Activated CD4-positive, alpha-beta T cell treated with anti-CD3 and anti-CD28 coated beads, Interleukin-2, amount 50 U/mL, for 48 hours (primary cell): ENCODE data around the gene DERL2.
A peak's percentile ranks its signal among the peaks of the same experiment; 100 is the strongest.

Experiments
- DNase-seq, 2 experiments: peaks; one replicate each; pipeline ENCODE4 v3.0.0-alpha.2; 2020

DERL2 gene

DNA sequence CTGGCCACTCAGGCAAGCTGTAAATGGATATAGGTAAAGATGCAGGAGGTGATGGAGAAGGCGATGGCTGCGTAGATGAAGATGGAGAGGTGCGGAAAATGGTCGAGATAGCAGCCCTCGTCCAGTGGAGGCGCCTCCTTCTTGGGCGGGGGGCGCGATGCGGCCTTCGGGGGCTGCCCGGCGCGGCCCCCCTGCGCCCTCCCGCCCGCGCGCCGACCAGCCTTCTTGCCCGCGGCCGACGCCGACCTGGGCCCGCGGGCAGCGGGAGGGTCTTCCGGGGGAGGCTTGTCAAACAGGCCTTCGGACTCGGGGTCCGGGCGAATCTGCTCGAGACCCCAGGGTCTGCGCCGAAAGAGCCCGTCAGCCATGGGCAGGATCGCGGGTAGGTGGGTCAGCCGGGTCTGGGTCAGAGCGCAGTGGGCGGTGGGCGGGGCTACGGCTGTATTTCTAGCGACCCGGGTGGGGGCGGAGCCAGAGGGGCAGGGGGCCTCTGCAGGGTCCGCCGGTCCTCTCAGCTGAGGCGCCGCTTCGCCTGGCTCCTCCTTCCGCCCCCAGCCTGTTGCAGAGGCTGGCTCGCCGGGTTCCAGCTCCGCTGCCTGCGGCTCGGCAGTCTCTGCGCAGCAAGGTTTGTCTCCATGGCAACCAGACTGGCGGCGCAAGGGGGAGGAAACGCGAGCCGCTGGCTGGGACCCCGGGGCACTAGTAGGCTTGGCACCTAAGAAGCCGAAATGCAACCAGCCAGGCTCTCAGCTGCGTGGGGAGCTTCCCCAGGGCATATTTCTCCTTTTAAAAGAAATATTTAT lies 14.8 kb upstream of the DERL2 start:
- peak; percentile 67 to 73 for DNase-seq

DNA sequence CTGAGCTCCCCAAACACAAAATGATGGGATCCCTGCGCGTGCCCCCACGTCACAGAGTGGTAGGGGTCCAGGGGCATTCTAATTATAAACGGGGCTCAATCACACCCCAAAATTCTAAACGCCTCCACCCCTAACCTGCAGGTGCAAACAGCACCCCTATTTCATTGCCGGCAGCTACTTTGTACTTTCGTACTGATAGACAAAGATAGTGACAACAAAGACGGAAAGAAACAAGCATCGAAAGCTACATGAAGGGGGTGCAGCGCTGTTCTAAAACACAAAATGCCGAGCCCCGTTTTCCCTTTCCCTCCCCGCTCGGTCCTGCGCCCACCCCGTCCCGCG lies 14.2 kb upstream of the DERL2 start:
- no peak for DNase-seq

DNA sequence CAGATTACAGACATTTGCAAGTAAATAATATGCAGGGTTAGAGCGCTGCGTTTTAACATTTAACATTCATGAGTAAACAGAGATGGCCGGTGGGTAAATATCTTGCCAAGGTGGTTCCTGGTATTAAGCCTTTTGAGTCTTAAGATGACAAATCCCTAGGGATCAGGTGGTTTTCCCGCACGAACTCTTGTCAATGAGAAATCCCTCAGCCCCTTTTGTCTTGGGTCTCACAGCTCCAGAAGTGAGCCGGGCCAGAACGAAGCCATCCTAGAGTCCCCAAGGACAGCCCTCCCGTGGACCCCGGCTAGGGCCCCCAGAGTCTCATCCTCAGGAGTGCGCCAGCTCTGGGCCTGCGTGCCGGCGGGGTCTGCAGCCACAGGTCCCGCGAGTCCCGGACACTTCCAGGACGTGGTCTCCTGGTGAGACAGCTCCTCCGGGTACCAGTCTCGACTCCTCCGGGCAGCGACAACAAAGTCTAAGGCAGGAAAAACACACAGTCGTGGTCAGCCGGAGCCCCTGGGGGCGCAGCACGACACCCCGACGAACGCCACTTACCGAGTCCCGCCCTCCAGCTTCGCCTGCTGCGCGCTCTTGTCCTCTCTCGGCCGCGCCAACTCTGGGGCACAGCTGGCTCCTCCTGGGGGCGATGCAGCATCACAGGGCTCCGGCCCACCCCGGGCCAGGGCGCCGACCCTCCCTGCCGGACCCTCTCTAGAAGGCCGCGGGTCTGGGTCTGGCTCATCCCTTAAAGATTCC lies 13.7 kb upstream of the DERL2 start:
- DNase-seq = peak in 1 of 2 experiments; percentile 20

DNA sequence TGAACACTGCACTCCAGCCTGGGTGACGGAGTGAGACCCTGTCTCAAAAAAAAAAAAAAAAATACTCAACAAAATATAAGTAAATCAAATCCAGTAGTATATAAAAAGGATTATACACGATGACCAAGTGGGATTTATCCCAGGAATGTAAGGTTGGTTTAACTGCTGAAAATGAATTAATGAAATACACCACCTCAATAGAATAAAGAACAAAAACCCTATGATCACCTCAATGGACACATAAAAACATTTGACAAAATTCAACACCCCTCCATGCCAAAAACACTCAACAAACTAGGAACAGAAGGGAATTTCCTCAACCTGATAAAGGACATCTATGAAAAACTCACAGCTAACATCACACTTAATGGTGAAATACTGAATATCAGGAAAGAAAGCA lies 7.0 kb upstream of the DERL2 start:
- no peak for DNase-seq

DNA sequence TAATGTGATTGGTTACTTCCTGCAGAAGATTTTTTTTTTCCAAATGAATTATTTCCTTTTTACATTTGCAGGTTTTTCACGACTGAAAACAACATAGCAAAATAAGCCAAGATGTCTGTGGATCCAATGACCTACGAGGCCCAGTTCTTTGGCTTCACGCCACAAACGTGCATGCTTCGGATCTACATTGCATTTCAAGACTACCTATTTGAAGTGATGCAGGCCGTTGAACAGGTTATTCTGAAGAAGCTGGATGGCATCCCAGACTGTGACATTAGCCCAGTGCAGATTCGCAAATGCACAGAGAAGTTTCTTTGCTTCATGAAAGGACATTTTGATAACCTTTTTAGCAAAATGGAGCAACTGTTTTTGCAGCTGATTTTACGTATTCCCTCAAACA lies 2.8 kb upstream of the DERL2 start:
- no peak for DNase-seq

DNA sequence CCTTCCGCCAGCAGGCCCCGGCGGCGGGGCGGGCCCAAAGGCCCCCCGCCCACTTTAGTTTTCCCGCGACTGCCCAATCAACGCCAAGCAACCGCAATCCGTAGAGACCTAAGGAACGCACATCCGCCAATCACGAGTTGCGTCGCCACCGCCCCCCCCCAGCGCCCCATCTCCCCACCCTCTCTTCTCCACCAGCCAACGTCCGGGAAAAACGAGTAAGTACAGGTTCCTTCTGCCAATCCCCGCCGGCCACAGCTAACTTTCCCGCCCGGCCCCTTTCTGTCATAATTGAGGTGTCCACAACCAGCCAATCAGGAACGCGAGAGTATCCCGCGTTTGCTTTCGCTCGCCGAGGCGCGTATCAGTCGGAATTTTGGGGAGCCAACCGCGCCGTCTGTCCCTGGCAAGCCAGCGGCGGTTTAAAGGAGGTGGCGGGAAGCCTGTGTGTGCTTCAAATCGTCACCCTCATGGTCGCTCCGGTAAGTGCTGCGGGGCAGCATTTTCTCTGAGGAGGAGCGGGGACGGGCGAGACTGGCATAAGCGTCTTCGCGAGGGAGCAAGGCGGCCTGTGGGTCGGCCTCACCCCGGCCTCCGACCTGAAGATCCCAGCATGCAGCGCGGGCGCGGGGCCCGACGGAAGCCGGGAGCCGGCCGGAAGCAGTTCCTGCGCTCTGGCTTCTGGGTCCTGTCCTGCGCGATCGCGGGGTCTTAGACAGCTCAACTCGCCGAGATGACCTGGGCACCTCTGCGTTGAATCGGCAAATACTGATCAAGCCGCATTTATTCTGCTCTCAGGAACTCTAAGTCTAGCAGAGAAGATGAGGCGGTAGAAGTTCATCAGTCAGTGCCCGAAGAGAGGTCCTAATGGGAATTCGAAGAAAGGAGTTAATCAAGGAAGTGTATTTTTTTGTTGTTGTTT lies 487 bp upstream of the DERL2 start, which contains the start of gene MIS12:
MIS12 (plus strand) TSS at position 361 of the 919 bp plus-strand sequence. CDS start 2,297 bp downstream, outside the sequence.
- DNase-seq = peak; percentile 97 to 98

DNA sequence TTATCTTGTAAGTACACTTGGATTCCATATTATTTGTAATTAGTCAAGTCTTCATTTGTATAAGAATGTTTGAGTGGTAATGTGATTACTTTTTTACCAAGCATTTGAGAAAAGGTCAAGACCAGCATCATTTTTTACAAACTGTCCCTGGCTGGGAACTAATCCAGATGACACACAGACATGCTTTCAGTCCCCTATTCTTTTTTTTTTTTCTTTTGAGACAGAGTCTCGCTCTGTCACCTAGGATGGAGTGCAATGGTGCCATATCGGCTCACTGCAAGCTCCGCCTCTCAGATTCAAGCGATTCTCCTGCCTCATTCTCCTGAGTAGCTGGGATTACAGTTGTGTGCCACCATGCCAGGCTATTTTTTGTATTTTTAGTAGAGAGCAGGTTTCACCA lies 4.5 kb downstream of the DERL2 start:
- no peak for DNase-seq

DNA sequence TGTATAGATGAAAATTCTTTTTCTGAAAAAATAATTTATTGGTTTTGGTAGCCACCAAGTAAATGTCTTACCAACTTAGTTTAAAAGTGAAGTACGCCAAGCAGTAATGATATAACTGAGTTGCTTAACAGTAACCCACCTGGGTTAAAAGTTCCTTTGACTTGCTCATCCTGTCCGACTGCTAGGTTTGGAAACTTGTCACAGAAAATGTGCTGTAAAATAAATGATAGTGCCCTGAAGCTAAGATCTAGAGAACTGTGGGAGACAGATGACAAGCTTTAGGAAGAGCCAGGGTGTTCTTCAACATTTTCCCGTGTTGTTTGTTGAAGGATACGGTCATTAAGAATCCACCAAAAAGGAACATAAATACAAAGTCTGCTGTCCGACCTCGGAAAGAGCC lies 5.0 kb downstream of the DERL2 start:
- DNase-seq = no peak

DNA sequence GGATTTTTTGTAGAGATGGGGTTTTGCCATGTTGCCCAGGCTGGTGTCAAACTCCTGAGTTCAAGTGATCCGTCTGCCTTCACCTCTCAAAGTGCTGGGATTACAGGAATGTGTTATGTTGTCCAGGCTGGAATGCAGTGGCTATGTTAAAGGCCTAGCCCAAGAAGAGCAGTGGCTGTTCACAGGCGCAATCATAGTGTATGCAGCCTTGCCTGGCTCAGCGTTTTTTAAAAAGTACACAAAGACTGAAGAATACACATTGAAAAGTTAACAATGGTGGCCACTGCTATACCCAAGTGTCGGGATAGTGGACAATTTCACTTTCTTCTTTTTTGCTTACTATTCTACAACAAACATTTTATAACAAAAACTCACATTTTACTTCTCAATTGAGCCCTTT lies 7.0 kb downstream of the DERL2 start:
- no peak for DNase-seq

DNA sequence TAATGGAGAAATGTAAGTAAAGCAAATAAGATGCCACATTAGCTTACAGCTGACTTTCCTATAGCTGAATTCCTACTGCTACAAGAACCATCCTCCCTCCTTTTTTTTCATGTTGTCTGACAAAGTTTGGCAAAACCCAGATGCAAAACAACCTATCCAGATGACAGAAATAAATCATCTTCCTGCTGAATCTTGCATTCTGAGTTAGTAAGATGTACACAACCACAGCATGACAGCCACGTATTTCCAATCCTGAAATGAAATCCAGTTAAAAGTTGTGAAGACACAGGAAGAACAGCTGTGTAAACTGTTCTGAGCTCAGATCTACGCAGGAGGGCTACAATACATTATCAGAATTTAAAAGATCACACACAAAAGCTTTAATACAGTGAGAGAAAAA lies 12.1 kb downstream of the DERL2 start:
- DNase-seq = no peak

DNA sequence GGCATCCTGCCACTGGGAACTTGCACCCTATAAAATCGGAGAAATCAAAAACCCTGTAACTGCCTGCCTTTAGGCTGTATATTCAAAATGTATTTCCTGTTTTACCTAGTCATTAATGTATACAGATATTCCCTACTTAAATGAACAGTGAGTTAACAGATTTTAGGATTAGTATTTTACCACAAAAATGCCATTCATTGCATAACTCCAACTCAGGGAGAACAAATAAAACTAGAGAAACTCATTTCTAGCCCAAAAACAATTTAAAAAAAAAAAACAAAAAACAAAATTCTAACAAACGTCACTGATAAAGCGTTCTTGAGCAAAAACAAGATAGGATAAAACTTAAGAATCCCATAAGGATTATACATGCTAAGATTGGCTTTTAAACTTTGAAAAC lies 13.5 kb downstream of the DERL2 start:
- no peak for DNase-seq

DNA sequence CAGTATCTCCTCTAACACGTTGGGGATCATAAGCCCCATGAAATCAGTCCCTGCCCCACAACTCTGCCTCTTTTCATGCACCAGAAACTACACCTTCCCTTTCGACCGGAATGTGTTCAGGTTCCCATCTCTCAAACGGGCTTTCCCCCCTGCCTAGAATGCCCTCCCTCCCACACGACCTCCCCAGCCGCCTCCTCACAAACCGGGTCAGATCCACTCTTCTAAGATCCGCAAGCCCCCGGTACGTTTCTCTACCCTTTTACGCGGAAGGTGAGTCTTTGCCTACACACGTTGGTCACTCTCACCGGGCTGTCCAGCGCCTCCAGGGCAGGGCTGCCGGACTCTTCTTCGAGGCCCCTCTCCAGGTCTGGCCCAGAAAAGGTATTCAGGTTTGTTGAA lies 17.9 kb downstream of the DERL2 start:
- DNase-seq = peak in 1 of 2 experiments; percentile 33

DNA sequence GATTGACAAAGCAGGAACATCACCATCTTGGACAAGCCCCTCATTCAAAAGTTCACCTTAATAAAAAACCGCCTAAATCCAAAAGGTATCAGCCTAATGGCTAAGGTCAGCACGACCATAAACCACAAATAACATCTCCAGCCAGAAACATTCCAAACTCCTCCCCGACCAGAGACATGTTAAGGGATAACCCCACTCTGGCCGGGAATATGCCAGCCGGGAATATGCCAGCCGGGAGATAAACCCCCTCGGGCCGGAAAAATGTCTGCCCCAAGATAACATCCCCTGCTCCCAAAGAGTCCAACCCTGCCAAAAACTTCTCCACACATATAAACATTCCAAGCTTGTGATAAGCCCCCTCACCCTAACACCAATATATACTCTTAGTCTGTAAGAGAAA lies 18.6 kb downstream of the DERL2 start:
- no peak for DNase-seq

DNA sequence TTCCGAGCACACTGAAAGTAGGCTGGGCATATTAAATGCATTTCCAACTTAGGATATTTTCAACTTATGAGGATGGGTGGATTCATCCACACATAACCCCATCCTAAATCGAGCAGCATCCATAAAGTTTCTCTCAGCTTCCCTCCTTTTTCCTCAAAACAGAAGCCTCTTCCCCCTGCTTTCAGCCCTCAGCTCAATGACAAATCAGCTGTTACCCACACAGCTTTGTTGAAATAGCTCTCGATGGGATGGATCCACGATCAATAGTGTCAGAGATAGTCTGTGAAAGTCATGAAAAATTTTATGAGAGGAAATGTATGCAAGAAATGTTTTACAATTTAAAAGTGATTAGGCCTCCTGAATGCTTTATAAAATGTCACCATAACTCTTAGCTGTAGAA lies 19.7 kb downstream of the DERL2 start:
- DNase-seq = no peak

DNA sequence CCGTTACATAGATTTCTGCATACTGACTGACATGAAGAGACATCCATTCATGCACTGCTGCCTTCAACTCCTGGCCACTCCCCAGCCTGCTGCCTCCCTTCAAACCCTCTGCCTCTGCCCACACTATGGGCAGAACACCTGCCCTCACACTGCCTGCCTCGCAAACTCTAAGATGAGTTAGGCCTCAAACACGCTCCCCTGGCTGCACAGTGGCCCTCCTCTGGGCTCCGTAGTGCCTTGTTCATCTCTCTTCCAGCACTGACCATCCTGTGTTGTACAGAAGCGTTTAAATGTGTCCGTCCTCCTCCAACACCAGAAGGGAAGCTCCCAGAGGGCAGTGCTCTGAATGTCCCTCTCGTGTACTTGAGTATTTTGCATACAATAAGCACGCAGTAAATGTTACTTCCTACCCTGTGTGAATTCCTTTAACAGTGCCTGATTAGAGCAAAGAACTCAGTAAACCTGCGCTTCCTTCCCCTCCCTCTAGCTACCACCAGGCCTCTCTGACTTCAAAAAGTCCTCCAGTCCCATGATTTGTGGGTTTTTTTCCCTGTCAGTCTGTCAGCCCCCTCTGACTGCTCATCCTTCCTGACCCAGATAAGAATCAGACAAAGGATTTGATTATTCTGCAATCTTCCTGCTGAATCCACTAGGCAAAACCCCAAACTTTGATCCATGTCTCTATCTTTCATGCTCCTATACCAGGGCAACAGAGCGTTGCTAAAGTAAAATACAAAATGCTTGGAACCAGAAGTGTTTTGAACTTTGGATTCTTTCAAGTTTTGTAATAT lies 21.1 kb downstream of the DERL2 start:
- no peak for DNase-seq

DNA sequence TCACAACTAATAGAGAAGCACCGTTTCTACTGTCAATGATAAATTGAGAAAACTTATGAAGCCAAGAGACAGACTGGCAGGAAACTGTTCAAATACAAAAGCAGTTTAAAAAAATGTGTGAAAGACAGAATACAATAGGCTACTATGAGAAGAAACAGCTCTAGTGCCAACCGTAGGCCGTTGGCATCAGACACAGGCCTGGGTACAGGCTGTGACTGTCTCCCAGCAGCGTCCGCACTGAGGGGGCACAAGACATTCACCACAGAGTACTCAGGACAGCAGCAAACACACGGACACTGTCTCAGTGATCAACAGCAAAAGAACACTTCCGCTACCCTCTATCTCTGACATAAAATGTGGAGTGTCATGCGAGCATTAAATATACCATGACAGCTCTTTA lies 39.2 kb downstream of the DERL2 start:
- DNase-seq = no peak

DNA sequence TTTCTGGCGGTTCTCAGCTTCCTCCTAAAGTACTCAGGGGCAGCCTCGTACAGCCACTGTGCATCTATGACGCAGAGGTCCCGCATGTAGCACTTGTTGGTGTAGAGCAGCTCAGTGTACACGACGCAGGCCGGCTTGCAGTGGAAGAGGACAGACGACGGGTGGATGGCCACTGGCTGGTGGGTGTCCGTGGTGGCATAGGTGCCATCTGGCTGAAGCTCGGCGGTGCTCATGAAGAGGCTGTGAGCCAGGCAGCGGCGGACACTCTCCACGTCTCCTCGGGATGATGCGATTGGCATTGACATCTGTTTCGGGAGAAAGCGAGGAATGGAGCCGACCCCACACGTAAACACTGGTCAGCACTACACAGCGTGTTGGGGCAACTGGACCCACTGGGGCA lies 41.8 kb downstream of the DERL2 start:
- DNase-seq = no peak

DNA sequence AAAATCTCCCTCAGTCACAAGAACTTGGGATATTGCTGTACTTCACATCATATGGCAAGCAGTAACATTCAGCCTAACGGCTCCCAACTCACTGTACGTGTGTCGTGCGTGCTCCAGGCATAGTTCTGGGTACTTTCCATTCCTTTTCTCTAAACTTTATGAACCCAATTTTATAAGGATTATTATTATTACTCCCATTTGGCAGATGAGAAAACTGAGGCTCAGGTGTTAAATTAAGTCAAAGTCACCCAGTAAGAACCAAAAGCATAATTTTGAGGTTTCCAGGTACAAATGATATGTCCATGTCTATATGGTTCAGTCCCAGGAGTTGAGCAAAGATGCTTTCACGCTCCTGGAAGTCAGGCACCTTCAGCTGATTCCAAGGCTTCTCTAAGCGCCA lies 42.2 kb downstream of the DERL2 start:
- no peak for DNase-seq

DNA sequence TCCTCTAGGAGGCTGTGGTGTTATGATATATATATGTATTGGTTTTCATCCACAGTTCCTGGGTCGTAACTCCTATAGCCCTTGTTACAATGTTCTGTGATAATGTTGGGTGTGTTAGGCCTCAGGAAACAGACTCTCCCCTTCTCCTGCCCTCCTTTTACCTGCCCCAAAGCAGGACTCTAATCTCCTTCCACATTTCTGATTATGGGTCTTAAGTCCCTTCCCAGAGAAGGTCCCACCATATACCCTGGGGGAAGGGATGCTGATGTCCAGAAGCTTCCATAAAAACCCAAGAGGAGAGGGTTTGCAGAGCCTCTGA lies 46.6 kb downstream of the DERL2 start:
- no peak for DNase-seq

DNA sequence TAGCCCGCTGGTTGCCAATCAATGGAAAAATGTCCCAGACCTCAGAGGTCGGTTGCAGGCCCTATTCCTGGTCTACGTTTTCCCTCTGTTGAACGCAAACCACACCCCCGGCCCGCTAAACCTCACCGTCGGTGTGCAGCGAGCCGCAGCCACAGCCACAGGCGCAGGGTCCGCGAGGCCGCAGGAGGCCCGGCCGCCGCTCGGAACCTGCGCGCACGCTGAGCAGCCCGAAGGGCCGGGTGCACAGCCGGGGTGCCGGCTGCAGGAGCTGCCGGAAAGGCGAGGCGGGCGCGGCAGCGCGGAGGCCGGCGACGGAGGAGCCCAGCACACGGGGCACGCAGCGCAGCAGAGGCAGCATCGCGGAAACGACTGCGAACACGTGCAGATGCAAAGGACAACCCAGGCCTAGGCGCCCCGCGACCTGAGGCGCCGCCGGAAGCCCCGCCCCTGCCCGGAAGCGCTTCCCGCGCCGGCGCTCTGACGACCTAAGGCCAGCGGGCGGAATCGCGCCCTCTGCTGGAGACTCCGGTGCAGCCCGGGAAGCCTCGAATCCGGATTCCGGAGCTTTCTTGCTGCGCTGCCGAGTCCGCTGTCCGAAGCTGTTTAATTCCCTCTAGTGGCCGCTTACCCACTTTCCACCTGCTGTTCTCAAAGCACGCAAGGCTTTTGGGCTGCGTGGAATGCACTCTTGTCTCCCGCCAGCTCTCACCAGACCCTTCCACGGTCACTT lies 47.1 kb downstream of the DERL2 start, which contains the start of gene C1QBP:
C1QBP (minus strand) TSS at position 440 of the 730 bp plus-strand sequence; CDS start at position 358, 82 bp downstream.
- DNase-seq = peak; percentile 94 to 95

DNA sequence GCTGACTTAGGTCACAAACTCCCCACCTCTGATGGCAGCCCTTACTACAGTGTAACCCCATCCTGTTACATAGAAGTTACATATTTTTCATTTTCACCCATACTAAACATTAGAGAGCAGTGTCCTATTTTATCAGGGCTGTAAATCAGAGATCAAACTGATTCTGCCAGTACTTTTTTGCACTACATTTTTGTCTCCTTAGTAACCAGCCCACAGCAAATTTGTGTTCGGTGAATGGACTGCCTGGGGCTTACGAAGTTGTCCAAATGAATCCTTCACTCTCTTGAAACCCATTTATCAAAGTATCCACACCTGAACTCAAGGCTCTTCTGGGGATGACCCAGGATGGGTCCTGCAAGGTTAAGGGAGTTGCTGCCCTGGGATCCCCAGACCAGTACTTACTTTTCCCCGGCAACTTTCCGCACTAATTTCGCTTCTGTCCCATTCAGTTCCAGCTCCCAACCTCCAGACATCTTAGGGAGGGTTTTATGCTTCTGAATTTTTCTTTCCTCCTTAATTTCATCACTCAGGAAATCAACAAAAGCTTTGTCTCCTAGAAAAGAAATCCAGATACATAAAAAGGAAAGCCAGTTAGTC lies 48.2 kb downstream of the DERL2 start:
- no peak for DNase-seq
